Measurements from ENCODE around the gene PRKCA. TPM values are rescaled to one million over a fixed set of nuclear protein-coding genes. Genes with fewer than 3 reads are reported as not detected.

The PRKCA gene
- total and polyA plus RNA-seq, 4 donors, result 3.0 to 14.1 (median 5.4) TPM

DNA sequence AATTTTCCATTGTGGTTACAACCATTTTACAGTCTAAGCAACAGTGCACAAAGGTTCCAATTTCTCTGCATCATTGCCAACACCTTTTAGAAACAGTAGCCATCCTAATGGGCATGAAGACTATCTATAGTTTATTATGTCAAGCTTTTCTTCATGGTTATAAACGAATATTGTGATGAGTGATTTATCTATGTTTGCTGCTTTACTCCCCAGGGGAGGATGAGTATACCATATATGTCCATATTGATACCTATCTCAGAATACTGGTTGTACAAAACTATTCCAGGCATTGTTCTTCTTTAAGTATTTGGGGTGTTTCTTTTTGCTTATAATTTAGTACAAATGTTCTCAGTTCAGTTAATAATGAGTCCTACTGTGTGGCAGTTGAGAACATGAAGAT, 98.3 kb downstream of the PRKCA start:
- Histone ChIP-seq H3K9ac (ENCODE audit: low read depth in 1 of 2, low read length in 2 of 2) (no peak overlapping the region), H3K9me3 (ENCODE audit: control insufficient read depth in 4 of 4, low read length in 3 of 4) (no peaks in the 10 kb centered on the region), H3K4me1 (ENCODE audit: control insufficient read depth in 4 of 4, insufficient read depth in 4 of 4, low read length in 3 of 4) (peaks cover 6 to 26% (median 15%) of the 10 kb centered on the region in 4 donors), H3K4me3 (ENCODE audit: low read depth in 1 of 3, low read length in 3 of 3) (no peak overlapping the region), H3K36me3 (ENCODE audit: control insufficient read depth in 4 of 4, insufficient read depth in 3 of 4, low read depth in 1 of 4, low read length in 3 of 4) (no peaks in the 10 kb centered on the region), H3K27ac (ENCODE audit: low read depth in 1 of 2, low read length in 2 of 2) (no peak overlapping the region), H3K27me3 (ENCODE audit: control insufficient read depth in 4 of 4, insufficient read depth in 4 of 4, low read length in 3 of 4) (no peaks in the 10 kb centered on the region)
- DNase-seq (ENCODE audit: low spot score), result no peak
- 0% methylated on average over 1 of the region's 1 CpG for WGBS
- TF ChIP-seq, protein P1, sequence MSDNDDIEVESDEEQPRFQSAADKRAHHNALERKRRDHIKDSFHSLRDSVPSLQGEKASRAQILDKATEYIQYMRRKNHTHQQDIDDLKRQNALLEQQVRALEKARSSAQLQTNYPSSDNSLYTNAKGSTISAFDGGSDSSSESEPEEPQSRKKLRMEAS (IDR thresholded peaks at IDR 0.05), result no peak
- TF ChIP-seq SP1 (IDR thresholded peaks at IDR 0.05) (no peak), HNF4A (conservative IDR thresholded peaks at IDR 0.05) (no peak), FOXA2 (IDR thresholded peaks at IDR 0.05) (no peak), RAD21 (IDR thresholded peaks at IDR 0.05) (no peak), JUND (IDR thresholded peaks at IDR 0.05) (no peak), YY1 (IDR thresholded peaks at IDR 0.05) (no peak)
- TF ChIP-seq, protein P2, sequence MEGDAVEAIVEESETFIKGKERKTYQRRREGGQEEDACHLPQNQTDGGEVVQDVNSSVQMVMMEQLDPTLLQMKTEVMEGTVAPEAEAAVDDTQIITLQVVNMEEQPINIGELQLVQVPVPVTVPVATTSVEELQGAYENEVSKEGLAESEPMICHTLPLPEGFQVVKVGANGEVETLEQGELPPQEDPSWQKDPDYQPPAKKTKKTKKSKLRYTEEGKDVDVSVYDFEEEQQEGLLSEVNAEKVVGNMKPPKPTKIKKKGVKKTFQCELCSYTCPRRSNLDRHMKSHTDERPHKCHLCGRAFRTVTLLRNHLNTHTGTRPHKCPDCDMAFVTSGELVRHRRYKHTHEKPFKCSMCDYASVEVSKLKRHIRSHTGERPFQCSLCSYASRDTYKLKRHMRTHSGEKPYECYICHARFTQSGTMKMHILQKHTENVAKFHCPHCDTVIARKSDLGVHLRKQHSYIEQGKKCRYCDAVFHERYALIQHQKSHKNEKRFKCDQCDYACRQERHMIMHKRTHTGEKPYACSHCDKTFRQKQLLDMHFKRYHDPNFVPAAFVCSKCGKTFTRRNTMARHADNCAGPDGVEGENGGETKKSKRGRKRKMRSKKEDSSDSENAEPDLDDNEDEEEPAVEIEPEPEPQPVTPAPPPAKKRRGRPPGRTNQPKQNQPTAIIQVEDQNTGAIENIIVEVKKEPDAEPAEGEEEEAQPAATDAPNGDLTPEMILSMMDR (IDR thresholded peaks at IDR 0.05; ENCODE audit: low read depth, low read length, missing input control), result no peak

DNA sequence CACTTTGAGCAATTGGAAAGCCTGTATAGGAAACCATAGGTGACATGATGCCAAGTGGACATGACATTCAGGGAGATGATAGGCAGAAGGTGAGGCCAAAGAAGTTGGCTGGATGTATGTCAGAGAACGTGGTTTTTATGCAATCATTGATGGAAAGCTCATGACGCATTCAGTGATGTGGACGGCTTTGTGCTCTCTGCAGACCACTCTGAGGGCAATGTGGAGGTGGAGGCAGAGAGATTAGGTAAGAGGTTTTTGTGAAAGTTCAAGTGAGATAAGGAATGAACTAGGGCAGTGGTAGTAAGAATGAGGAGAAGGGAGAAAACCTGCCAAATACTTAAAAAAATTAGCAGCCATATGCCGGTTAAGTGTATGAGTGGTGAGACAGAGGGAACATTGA, 99.0 kb downstream of the PRKCA start:
- Histone ChIP-seq H3K4me1 (ENCODE audit: control insufficient read depth in 4 of 4, insufficient read depth in 4 of 4, low read length in 3 of 4) (peaks cover 6 to 24% (median 20%) of the 10 kb centered on the region in 4 donors), H3K36me3 (ENCODE audit: control insufficient read depth in 4 of 4, insufficient read depth in 3 of 4, low read depth in 1 of 4, low read length in 3 of 4) (no peaks in the 10 kb centered on the region), H3K27ac (ENCODE audit: low read depth in 1 of 2, low read length in 2 of 2) (no peak overlapping the region), H3K9me3 (ENCODE audit: control insufficient read depth in 4 of 4, low read length in 3 of 4) (no peaks in the 10 kb centered on the region), H3K27me3 (ENCODE audit: control insufficient read depth in 4 of 4, insufficient read depth in 4 of 4, low read length in 3 of 4) (no peaks in the 10 kb centered on the region), H3K4me3 (ENCODE audit: low read depth in 1 of 3, low read length in 3 of 3) (no peak overlapping the region), H3K9ac (ENCODE audit: low read depth in 1 of 2, low read length in 2 of 2) (no peak overlapping the region)
- TF ChIP-seq, protein P3, sequence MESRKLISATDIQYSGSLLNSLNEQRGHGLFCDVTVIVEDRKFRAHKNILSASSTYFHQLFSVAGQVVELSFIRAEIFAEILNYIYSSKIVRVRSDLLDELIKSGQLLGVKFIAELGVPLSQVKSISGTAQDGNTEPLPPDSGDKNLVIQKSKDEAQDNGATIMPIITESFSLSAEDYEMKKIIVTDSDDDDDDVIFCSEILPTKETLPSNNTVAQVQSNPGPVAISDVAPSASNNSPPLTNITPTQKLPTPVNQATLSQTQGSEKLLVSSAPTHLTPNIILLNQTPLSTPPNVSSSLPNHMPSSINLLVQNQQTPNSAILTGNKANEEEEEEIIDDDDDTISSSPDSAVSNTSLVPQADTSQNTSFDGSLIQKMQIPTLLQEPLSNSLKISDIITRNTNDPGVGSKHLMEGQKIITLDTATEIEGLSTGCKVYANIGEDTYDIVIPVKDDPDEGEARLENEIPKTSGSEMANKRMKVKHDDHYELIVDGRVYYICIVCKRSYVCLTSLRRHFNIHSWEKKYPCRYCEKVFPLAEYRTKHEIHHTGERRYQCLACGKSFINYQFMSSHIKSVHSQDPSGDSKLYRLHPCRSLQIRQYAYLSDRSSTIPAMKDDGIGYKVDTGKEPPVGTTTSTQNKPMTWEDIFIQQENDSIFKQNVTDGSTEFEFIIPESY (IDR thresholded peaks at IDR 0.05), result no peak
- TF ChIP-seq HNF4A (conservative IDR thresholded peaks at IDR 0.05) (no peak), YY1 (IDR thresholded peaks at IDR 0.05) (no peak), SP1 (IDR thresholded peaks at IDR 0.05) (no peak), HNF4G (IDR thresholded peaks at IDR 0.05) (no peak), GABPA (IDR thresholded peaks at IDR 0.05 in 1 of 2, conservative IDR thresholded peaks at IDR 0.05 in 1 of 2) (no peak), RXRA (IDR thresholded peaks at IDR 0.05) (no peak), RAD21 (IDR thresholded peaks at IDR 0.05) (no peak), JUND (IDR thresholded peaks at IDR 0.05) (no peak), FOXA1 (IDR thresholded peaks at IDR 0.05) (no peak)
- TF ChIP-seq, protein P2 (IDR thresholded peaks at IDR 0.05; ENCODE audit: low read depth, low read length, missing input control), result no peak
- TF ChIP-seq, protein P4, sequence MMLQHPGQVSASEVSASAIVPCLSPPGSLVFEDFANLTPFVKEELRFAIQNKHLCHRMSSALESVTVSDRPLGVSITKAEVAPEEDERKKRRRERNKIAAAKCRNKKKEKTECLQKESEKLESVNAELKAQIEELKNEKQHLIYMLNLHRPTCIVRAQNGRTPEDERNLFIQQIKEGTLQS (IDR thresholded peaks at IDR 0.05), result no peak
- DNase-seq (ENCODE audit: low spot score), result no peak
- 97% methylated on average over 4 of the region's 4 CpGs for WGBS

Data from liver (tissue), 9 donors.